Loucy (cell line): ENCODE results near the gene TOX3.

Experiments used
- CTCF ChIP-seq: fragments of 200-600 bp; sonication (generic); conservative IDR thresholded peaks from 2 replicates; pipeline ENCODE4 v1.5.1; 2014; ENCODE audit warnings: mild to moderate bottlenecking, antibody characterized with exemption, low read length
- EZH2phosphoT487 ChIP-seq: fragments of 200-600 bp; IDR thresholded peaks from 2 replicates; pipeline ENCODE4 v1.6.1; 2018; ENCODE audit warnings: antibody characterized with exemption, mild to moderate bottlenecking, moderate library complexity, borderline replicate concordance

- TF ChIP-seq CTCF (no peak), EZH2phosphoT487 (no peak)
Observed at GRCh38 chr16:52573365-52574299, 26.7 kb upstream of the TOX3 start.
